HuH-7 (cell line): ENCODE measurements around the gene TEX101.
"Not testable (repeated sequence)": the region's sequence is repeated elsewhere in the genome, so short reads cannot be mapped to it uniquely, and the experiment has no call there.

ENCODE experiments used
- DNase-seq: peaks from one replicate; pipeline ENCODE4 v3.0.0; 2011; ENCODE audit warnings: low spot score

TEX101 gene, protein sequence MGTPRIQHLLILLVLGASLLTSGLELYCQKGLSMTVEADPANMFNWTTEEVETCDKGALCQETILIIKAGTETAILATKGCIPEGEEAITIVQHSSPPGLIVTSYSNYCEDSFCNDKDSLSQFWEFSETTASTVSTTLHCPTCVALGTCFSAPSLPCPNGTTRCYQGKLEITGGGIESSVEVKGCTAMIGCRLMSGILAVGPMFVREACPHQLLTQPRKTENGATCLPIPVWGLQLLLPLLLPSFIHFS

DNA sequence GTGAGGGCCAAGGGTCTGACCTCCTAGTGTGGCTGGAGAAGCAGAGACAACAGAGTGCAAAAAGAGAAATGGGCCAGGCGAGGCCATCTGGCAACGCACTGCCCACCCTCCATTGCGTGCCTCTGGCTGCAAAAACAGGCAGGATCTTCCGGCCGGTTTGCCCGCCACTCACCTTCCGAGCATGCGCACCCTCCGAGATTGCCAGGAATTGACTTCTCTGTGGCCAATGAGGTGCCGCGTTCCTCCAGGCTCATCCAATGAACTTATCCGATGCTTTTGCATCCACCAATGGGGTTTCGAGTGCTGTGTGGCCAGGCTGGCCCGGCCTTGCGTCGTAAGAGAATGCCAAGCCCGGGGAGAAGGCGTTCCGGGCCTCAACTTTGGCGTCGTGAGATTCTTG, at the start of gene TEX101:
Gene TEX101, plus strand, starts transcription at position 337 of the 400 bp plus-strand sequence. CDS start 1,030 bp downstream, outside the sequence.
- DNase-seq: no peak

- DNase-seq: not testable (repeated sequence)
Measured at GRCh38 chr19:43365677-43366076, 49.0 kb upstream of the TEX101 start.

DNA sequence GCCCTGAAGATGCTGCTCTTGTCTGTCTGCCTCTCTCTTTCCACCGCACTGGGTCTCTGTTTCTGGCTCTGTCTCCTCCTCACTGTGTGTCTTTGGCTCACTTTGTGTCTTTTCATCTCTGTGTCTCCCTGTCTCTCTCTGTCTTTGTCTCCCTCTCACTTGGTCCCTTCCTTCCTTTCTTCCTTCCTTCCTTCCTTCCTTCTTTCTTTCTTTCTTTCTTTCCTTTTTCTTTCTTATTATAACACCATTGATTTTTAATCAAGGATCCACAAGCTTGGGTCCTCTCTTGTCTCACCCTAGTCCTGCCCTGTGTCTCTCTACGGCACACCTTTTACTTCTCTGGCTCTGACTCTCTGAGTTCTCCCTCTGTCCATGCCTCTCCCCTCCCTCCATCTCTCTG, 46.9 kb upstream of the TEX101 start:
- DNase-seq: no peak

- DNase-seq: not testable (repeated sequence)
Measured at GRCh38 chr19:43368897-43369296, 45.8 kb upstream of the TEX101 start.

DNA sequence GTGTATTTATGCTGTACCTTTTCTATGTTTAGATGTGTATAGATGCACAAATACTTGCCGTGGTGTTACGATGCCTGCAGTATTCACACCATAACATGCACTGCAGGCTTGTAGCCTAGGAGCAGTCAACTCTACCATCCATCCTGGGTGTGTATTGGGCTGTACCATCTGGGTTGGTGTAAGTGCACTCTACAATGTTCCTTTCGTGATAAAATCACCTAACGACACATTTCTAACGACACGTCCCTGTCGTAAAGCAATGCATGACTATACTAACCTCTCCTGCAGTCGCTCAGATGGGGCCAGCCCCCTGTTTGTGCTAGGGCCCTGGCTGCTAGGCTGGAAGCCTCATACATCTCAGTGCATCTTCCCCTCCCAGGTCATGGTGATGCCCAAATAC, 42.8 kb upstream of the TEX101 start:
- DNase-seq: no peak

DNA sequence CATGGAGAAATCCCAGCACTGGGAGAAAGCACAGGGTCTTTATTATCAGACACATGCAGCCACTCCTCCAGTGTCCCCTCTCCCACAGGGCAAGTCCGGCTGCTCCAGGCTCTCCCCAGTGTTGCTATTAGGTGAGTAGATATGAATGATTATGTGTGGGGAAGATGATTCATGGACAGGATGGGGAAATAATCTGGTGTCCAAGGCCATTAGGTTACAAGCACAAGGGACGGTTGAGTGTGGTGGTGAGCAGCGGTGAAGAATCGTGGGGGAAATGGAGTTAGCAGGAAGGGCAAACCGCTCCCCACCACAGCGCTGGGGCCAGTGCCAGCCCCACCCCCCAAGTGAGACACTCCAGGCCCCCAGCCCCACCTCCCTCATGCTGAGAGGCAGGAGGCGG, 42.2 kb upstream of the TEX101 start:
- DNase-seq: no peak

DNA sequence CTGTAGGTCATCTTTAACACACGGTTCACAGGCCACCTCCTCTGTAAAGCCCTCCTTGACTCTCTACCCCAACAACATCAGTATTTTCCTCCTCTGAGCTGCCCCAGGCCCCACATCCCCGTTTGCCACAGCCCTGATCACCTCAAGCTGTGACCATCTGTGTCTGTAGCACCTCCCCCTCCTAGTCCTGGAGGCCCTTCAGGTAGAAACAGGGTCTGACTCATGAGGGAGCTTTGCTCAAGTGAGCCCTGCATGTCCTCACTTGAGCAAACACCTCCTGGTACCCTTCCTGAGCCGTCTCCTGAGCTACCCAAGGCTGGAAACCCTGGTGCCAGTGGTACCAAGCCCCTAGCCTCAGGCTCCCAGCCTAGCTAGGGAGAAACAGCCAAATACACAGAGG, 37.1 kb upstream of the TEX101 start:
- not testable (repeated sequence) for DNase-seq

GRCh38 chr19:43380008-43380407, 34.7 kb upstream of the TEX101 start:
- DNase-seq: no peak

- no peak for DNase-seq
Measured at GRCh38 chr19:43380771-43381386, 33.8 kb upstream of the TEX101 start.

DNA sequence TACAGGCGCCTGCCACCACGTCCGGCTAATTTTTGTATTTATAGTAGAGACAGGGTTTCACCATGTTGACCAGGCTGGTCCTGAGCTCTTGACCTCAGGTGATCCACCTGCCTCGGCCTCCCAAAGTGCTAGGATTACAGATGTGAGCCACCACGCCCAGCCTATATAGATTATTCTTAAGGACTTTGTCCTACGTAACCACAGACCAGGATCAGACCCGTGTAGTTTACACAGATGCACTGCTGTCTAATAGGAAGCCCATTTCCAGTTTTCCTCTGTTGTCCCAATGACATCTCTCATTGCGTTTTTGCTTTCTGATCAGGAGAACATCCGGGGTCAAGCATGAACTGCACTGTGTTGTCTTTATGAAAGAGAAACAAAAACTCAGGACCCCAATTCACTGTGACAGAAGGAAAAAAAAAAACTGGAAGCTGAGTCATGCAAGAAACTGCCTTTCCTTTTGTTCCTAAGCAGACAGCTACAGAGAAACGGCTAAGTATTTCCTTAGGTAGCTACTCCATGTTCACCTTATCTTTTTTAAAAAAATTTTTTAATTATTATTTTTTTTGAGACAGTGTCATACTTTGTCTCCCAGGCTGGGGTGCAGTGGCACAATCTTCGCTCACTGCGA, 32.0 kb upstream of the TEX101 start:
- DNase-seq: not testable (repeated sequence)

DNA sequence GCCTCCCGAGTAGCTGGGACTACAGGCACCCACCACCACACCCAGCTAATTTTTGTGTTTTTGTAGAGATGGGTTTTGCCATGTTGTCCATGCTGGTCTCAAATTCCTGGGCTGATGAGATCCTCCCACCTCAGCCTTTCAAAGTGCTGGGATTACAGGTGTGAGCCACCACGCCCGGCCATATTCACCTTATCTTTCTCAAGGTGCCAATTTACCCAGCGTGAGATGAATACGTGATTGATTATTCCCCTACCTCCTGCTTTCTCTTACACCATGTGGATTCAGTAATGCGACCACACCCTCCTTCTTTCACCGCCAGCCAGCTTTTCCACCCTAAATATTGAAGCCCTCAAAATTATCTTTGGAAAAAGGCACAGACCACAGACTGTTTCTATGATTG, 31.4 kb upstream of the TEX101 start:
- DNase-seq: not testable (repeated sequence)

- DNase-seq: not testable (repeated sequence)
Measured at GRCh38 chr19:43383759-43384158, 30.9 kb upstream of the TEX101 start.

DNA sequence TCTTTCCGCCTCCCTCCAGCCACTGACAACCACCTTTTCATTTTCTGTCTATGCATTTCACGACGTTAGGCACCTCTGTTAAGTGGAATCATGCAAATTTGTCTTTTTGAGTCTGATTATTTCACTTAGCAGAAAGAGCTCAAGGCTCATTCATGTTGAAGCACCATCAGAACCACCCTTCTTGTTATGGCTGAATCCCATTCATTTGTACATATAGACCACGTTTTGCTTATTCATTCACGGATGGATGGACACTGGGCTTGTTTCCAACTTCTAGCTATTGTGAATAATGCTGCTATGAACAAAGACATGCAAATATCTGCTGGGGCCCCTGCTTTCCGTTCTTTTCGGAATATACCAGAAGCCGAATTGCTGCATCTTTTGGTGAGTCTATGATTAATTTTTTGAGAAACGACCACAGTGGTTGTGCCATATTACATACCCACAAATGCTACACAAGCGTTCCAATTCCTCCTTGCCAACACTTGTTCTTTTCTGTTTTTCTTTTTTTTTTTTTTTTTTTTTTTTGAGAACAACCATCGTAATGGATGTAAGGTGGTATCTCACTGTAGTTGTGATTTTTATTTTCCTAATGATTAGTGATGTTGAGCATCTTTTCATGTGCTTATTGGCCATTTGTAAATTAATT, 23.7 kb upstream of the TEX101 start:
- DNase-seq: not testable (repeated sequence)

- DNase-seq: not testable (repeated sequence)
Measured at GRCh38 chr19:43391552-43391935, 23.1 kb upstream of the TEX101 start.

DNA sequence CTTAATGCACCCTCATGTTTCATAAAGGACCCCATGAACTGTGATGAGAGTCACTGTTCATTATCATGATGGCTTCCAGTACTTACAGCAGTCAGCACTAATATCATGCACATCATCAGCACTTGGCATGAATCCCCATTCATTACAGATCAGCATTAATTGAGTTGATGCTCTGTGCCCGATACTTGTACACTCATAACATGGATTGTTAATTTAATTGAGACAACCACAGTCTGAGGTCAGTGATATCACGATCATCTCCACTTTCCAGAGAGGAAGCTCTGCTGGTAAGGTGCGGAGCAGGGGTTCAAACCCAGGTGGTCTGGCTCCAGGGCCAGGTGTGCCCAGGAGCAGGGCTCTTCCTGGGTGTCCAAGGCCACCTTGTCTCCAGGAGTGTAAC, 21.2 kb upstream of the TEX101 start:
- DNase-seq: not testable (repeated sequence)

DNA sequence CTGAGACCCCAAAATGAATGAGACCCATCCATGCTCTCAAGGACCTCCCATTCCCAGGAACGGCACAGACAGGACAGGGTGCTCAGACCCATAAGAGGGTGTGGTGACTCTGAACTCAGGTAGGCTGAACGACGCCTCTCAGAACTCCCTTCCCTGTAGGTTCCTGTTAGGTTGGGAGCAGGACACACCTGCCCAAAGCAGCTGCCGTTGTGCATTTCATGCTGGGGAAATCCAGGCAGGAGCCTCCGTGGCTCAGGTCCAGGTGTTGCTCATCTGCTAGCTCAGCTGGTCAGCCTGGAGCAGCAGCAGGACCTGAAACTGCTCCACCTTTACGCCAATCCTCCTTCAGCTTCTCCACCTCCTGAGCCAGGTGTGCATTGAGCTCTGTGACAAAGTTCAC, 19.1 kb upstream of the TEX101 start:
- DNase-seq: no peak

GRCh38 chr19:43406297-43406696, 8.4 kb upstream of the TEX101 start:
- DNase-seq: no peak

GRCh38 chr19:43407416-43408005, 7.2 kb upstream of the TEX101 start:
- no peak for DNase-seq

DNA sequence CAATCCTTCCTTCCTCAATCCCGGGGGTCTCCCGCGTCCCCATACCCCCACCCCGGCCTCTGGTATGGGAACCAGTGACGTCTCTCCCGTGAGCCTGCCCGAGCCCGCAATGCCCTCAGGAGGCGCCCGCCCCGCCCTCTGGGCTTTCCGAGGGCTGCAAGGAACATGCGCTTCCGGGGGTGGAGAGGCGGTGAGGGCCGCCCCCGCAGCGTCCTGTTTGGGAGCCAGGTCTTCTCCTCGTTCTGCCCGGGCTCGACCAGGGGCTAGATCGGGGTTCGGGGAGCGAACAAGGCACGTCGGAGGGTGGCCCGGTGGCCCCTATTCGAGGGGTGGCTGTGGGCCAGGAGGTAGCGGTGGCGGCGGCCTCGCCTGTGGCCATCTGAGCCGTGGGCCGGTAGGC, 6.6 kb upstream of the TEX101 start:
- DNase-seq: no peak

GRCh38 chr19:43409415-43409814, 5.3 kb upstream of the TEX101 start:
- no peak for DNase-seq

GRCh38 chr19:43412441-43412840, 2.2 kb upstream of the TEX101 start:
- DNase-seq: no peak

DNA sequence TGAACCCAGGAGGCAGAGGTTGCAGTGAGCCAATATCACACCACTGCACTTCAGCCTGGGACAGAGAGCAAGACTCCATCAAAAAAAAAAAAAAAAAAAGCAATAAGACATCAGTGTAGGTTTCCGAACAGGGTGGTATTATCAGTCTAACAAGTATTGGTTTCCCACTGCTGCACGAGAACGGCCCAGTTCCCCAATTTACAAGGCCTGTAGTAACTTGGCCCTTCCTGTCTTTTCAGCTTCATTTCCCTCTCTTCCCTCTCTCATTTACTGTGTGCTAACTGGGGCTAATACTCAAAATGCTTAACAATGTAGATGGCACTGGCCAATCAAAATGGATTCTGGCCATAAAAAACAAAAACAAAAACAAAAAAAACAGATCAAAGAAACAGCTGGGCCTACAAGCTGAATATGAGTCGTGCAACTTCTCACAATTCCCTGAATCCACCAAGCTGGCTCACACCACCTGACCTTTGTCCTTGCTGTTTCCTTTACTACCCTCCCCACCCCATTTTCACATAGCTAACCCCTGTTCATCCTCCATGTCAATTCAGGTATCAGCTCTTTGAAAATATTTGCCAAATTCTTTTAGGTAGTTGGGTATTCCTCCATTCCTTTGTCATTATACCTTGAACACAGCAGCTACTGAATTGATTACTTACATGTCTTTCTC, 2.4 kb downstream of the TEX101 start:
- no peak for DNase-seq
